K562 (cell line): ENCODE measurements around the gene CALR3. TPM values are rescaled to one million over a fixed set of nuclear protein-coding genes. Genes with fewer than 3 reads are reported as not detected.

ENCODE experiments used
- ATAC-seq: fragments of 200-7000 bp; cut with Tn5 transposase; 3 replicates; pipeline ENCODE4 v1.9.1; 2020; ENCODE audit warnings: moderate library complexity
- BruUV-seq: library from RNA; stranded (reverse); fragments of 400-500 nt; replicated peaks from 2 replicates; lab custom pipeline; 2021; lab: Mats Ljungman, UMichigan
- CTCF ChIA-PET: fragments of 300-600 bp; formaldehyde crosslinking; extraction: SDS; loops from one replicate; lab custom pipeline; 2021; ENCODE audit warnings: low intra/inter-chr PET ratio; lab: Yijun Ruan, JAX
- POLR2A ChIA-PET: fragments of 300-600, 350-650 bp; sonication (Branson Sonifier 250); formaldehyde crosslinking; extraction: SDS; loops from one replicate; lab custom pipeline; 2021; ENCODE audit warnings: antibody characterized with exemption, inconsistent platforms; lab: Yijun Ruan, JAX
- DNase-seq, 4 experiments: peaks; one replicate each; pipeline versions ENCODE4 v3.0.0 to v3.0.0-alpha.2; 2011 to 2018; ENCODE audit warnings: low spot score in 3 of 4, mixed read lengths in 3 of 4; ENCODE audit errors: extremely low read depth in 1 of 4
- FAIRE-seq: peaks from 2 replicates; lab custom pipeline; 2011; peaks lifted over from hg19 to GRCh38; lab: Jason Lieb, UNC
- H2AFZ ChIP-seq: 2 replicates; pipeline ENCODE4 v1.6.0; 2011; ENCODE audit warnings: low read depth, low read length, control low read depth, inconsistent platforms
- H3K27ac ChIP-seq: fragments of 200-600 bp; 3 replicates; pipeline ENCODE4 v1.8.0; 2011; ENCODE audit warnings: low read depth, mild to moderate bottlenecking, control low read depth, inconsistent platforms, low read length, moderate library complexity, mixed read lengths; ENCODE audit errors: extremely low read depth
- H3K27me3 ChIP-seq, 2 experiments: fragments of 300-600 bp in 1 of 2; 2 replicates in 1 of 2; 3 replicates in 1 of 2; pipeline versions ENCODE4 v1.6.0 to v1.8.0; 2011; ENCODE audit warnings: inconsistent platforms in 2 of 2, low read length in 2 of 2, mild to moderate bottlenecking in 1 of 2, mixed read lengths in 1 of 2, moderate library complexity in 1 of 2; ENCODE audit not compliant: control insufficient read depth in 2 of 2, insufficient read depth in 2 of 2
- H3K36me3 ChIP-seq: fragments of 300-600 bp; 3 replicates; pipeline ENCODE4 v1.8.0; 2011; ENCODE audit warnings: mild to moderate bottlenecking, low read length, inconsistent platforms; ENCODE audit not compliant: control insufficient read depth, insufficient read depth
- H3K4me1 ChIP-seq, 2 experiments: fragments of 200-600 bp in 1 of 2; replicated peaks in 1 of 2; 2 replicates in 1 of 2; 3 replicates in 1 of 2; pipeline versions ENCODE4 v1.5.1 to v1.8.0; 2011; ENCODE audit warnings: inconsistent platforms in 2 of 2, low read length in 2 of 2, mild to moderate bottlenecking in 1 of 2, mixed read lengths in 1 of 2, moderate library complexity in 1 of 2; ENCODE audit not compliant: control insufficient read depth in 2 of 2, insufficient read depth in 2 of 2
- H3K4me2 ChIP-seq: 2 replicates; pipeline ENCODE4 v1.6.1; 2011; ENCODE audit warnings: low read length, control low read depth, inconsistent platforms, mixed read lengths; ENCODE audit not compliant: insufficient read depth
- H3K4me3 ChIP-seq: fragments of 200-600 bp; sonication (generic), shearing (Covaris generic); 2 replicates; pipeline ENCODE4 v1.5.1; 2016; ENCODE audit warnings: control low read depth, inconsistent platforms
- H3K79me2 ChIP-seq: fragments of 200-600 bp; 3 replicates; pipeline ENCODE4 v1.8.0; 2011; ENCODE audit warnings: low read length, inconsistent platforms; ENCODE audit not compliant: control insufficient read depth, insufficient read depth
- H3K9ac ChIP-seq, 2 experiments: 2 replicates each; pipeline versions ENCODE4 v1.6.0 to v1.6.1; 2011; ENCODE audit warnings: low read depth in 2 of 2, low read length in 2 of 2, control low read depth in 1 of 2, inconsistent platforms in 1 of 2, mild to moderate bottlenecking in 1 of 2, mixed read lengths in 1 of 2; ENCODE audit not compliant: insufficient read depth in 1 of 2
- H3K9me1 ChIP-seq: one replicate; pipeline ENCODE4 v1.6.0; 2011; ENCODE audit warnings: inconsistent platforms, mild to moderate bottlenecking, low read length, moderate library complexity; ENCODE audit not compliant: control insufficient read depth, insufficient read depth
- H3K9me3 ChIP-seq: replicated peaks from 2 replicates; pipeline ENCODE4 v1.5.1; 2011; ENCODE audit warnings: low read depth, low read length, inconsistent platforms; ENCODE audit not compliant: control insufficient read depth, insufficient read depth
- H4K20me1 ChIP-seq: replicated peaks from 2 replicates; pipeline ENCODE4 v1.6.1; 2011; ENCODE audit warnings: low read length, inconsistent platforms, mixed read lengths; ENCODE audit not compliant: control insufficient read depth, insufficient read depth
- CSDE1 ChIP-seq, 2 experiments: fragments of 450-650 bp; IDR thresholded peaks; 2 replicates each; pipeline ENCODE4 v1.6.1; 2016; ENCODE audit warnings: mild to moderate bottlenecking in 1 of 2
- GTF2E2 ChIP-seq: fragments of 200-800 bp; sonication (Bioruptor generic); IDR thresholded peaks from 2 replicates; pipeline ENCODE4 v1.6.1; 2016; ENCODE audit warnings: missing genetic modification characterization, missing compliant biosample characterization
- POLR2G ChIP-seq: fragments of 200-400 bp; formaldehyde crosslinking; IDR thresholded peaks from 2 replicates; pipeline ENCODE4 v1.6.1; 2017; ENCODE audit warnings: low read depth, mild to moderate bottlenecking, antibody characterized with exemption, low read length, moderate library complexity
- RBFOX2 ChIP-seq: fragments of 200-400 bp; formaldehyde crosslinking; IDR thresholded peaks from 2 replicates; pipeline ENCODE4 v1.6.1; 2017; ENCODE audit warnings: low read depth, mild to moderate bottlenecking, low read length, moderate library complexity
- REST ChIP-seq, 2 experiments: fragments of 450-650 bp; formaldehyde crosslinking in 1 of 2; IDR thresholded peaks; 2 replicates each; pipeline versions ENCODE4 v1.4.0 to v1.6.1; 2014 to 2020; ENCODE audit warnings: mild to moderate bottlenecking in 2 of 2, borderline replicate concordance in 1 of 2, low read depth in 1 of 2
- ZFPM2 ChIP-seq: fragments of 250-450 bp; sonication (Bioruptor Pico); IDR thresholded peaks from 2 replicates; pipeline ENCODE4 v1.5.1; 2022; ENCODE audit warnings: mild to moderate bottlenecking
- ZNF184 ChIP-seq: sonication (generic); formaldehyde crosslinking; IDR thresholded peaks from 2 replicates; pipeline ENCODE4 v1.5.0; 2020; ENCODE audit warnings: missing genetic modification reagents
- WGBS: fragments of 100-300 bp; shearing (Covaris generic); methylation state at CpG from one replicate; pipeline ENCODE4 v1.1.6; 2016; ENCODE audit warnings: low coverage, mixed read lengths; ENCODE audit not compliant: insufficient coverage; ENCODE audit errors: missing lambda C conversion rate; 5-methylcytosine and 5-hydroxymethylcytosine counted together
- in situ Hi-C: fragments of 300-500 bp; cut with MboI; formaldehyde crosslinking; loops from 4 replicates; pipeline ENCODE4 v1.15.0; 2018; ENCODE audit warnings: inconsistent platforms, mixed read lengths
- intact Hi-C: fragments of 100-400 bp; cut with micrococcal nuclease; formaldehyde crosslinking; loops from 2 replicates; pipeline ENCODE4 v1.14.2; 2022
- polyA plus RNA-seq, 8 experiments: library from polyadenylated mRNA; depleted of rRNA in 4 of 8; stranded (reverse) in 5 of 8; unstranded in 3 of 8; fragments of >200 nt; fragmentation: Nextera tagmentation in 2 of 8; fragmentation: Illumina TruSeq in 1 of 8; extraction: Ambion mirVana in 2 of 8; extraction: Trizol in 1 of 8; gene quantifications; 2 replicates each; pipeline versions ENCODE4 v1.2.1 to v1.2.3, GENCODE V29; 2011 to 2014; ENCODE audit warnings: inconsistent platforms in 1 of 8, missing spikeins in 1 of 8
- total RNA-seq, 7 experiments: library from RNA; depleted of rRNA in 6 of 7; stranded (reverse); fragments of >200 nt in 6 of 7; fragmentation: Illumina TruSeq in 2 of 7; extraction: Trizol in 2 of 7; gene quantifications; 2 replicates each; pipeline versions ENCODE4 v1.2.1 to v1.2.3, GENCODE V29; 2011 to 2021; ENCODE audit warnings: low replicate concordance in 1 of 7

Gene CALR3
- total and polyA plus RNA-seq, 9 of the 15 experiments (the other 6 are each of a cell fraction or from before 2014, with no cell fraction given) = 0.15 to 0.41 (median 0.22) TPM; not detected in 4

- Histone ChIP-seq H3K4me3 (no peak overlapping the region), H3K36me3 (peaks cover 99% of the 10 kb centered on the region), H3K4me1 (peaks cover 0 to 23% of the 10 kb centered on the region in 2 experiments; a peak in 1 of 5 replicates), H3K9ac (peak overlapping the region in 1 of 2 experiments; percentile 52; a peak in 2 of 4 replicates), H3K9me1 (peaks cover 1% of the 10 kb centered on the region), H3K4me2 (no peak overlapping the region), H3K79me2 (peaks cover 21% of the 10 kb centered on the region), H2AFZ (no peak overlapping the region), H4K20me1 (peaks cover 22% of the 10 kb centered on the region), H3K27me3 (no peaks in the 10 kb centered on the region), H3K9me3 (no peaks in the 10 kb centered on the region; the same call in 1 of the 2 replicates)
- DNase-seq (peak in 2 of 4 experiments; percentile 11 to 15), FAIRE-seq (no peak), ATAC-seq (no peak)
- intact Hi-C loops = no loop called here
- ChIA-PET CTCF (no interaction called here), POLR2A (interaction anchor here (0.5 to 0.9 kb wide), 2 partner anchors 9 to 38 kb away, joined by 3 to 4 read pairs; no protein-coding TSS in a partner anchor)
- WGBS = 96% methylated on average over 27 of the region's 47 CpGs
- in situ Hi-C loops = no loop called here
- BruUV-seq = no TSS peak
- TF ChIP-seq GTF2E2 (tag) = no peak
- peak; percentile 62; the same call in 1 of the 2 replicates for TF ChIP-seq POLR2G
- TF ChIP-seq ZNF184 (CRISPR knock-in tag) = no peak
- no peak for TF ChIP-seq ZFPM2
- TF ChIP-seq REST (IDR thresholded peaks at IDR 0.05; ENCODE audit: borderline replicate concordance) = no peak
- no peak for TF ChIP-seq REST (CRISPR knock-in tag; IDR thresholded peaks at IDR 0.05; ENCODE audit: low read depth)
- no peak for TF ChIP-seq CSDE1 (IDR thresholded peaks at IDR 0.05)
- TF ChIP-seq RBFOX2 = peak; percentile 63
- TF ChIP-seq, all 486 proteins: peak for 2
- no peak overlapping the region for H3K27ac ChIP-seq
Observed at GRCh38 chr19:16532440-16533234, 36.7 kb upstream of the CALR3 start.
